GM21576 (cell line): ENCODE data around the gene GRIK3.
"Not testable (repeated sequence)": the region's sequence is repeated elsewhere in the genome, so short reads cannot be mapped to it uniquely, and the experiment has no call there.

Source experiments
- ATAC-seq: cut with Tn5 transposase; IDR thresholded peaks from one replicate; pipeline ENCODE4 v1.9.1; 2021; ENCODE audit warnings: mild to moderate bottlenecking, moderate library complexity; ENCODE audit not compliant: unreplicated experiment

The GRIK3 gene

GRCh38 chr1:36948147-36948546 lies 86.2 kb downstream of the GRIK3 start:
- no peak for ATAC-seq

DNA sequence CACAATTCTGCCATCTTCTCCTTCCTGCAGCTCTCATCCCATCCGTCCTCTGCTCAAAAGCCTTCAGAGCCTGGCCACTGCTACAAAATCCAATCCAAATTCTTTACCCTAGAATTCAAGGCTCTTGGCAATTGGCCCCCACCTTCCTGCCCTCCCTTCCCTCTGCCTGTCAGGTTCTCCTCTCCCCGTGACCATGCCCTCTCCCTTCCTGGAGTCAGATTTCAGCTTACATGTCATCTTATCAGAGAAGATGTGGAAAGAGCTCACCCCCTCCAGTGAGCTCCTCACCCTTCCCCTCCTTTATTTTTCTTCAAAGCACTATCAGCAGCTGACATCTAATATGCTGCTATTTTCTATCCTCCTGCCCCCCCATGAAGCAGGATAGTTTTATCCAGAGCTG lies 86.9 kb downstream of the GRIK3 start:
- ATAC-seq, result no peak

- no peak for ATAC-seq
These were observed 89.4 kb downstream of the GRIK3 start for GRCh38 chr1:36944883-36945282.

GRCh38 chr1:36942148-36942547 lies 92.2 kb downstream of the GRIK3 start:
- ATAC-seq, result no peak

GRCh38 chr1:36941316-36941978 lies 92.9 kb downstream of the GRIK3 start:
- no peak for ATAC-seq

DNA sequence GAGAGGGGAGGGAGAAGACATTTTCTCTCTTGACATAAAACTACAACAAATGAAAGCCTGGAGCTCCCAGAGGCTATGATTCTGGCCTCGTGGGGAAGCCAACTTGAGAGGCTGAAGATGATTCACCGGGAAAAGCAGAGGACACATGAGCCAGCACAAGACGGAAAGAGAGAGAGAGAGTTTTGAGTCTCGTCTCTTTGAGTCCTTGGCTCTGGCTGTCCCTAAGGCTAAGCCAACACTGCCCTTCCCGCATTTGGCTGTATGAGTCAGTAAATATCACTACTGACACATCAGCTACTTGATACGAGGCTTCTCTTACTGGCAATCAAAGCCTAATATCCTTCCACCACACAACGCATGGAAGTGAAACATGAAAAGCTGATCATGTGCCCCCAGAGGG lies 95.5 kb downstream of the GRIK3 start:
- no peak for ATAC-seq

- ATAC-seq, result no peak
These were observed 96.9 kb downstream of the GRIK3 start for GRCh38 chr1:36937371-36937770.

- ATAC-seq, result no peak
These were observed 100.3 kb downstream of the GRIK3 start for GRCh38 chr1:36934061-36934460.

DNA sequence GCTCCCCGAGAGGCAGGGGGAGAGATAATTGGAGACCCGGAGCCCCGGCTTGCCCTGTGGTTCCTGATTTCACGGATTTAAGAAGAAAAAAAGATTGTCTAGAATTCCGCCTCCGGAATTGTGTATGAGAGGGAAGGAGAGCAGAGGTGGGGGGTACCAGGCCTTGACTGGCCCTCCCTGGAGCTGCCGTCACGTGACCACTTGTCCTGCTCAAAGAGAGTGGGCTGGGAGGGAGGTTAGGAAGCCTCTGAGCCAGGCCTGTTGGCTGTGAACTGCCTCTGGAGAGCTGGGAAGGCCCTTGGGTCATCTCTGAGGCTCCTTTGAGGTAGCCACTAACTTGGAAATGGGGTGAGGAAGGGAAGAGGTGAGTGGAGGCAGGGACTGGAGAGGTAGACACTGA lies 106.5 kb downstream of the GRIK3 start:
- no peak for ATAC-seq

GRCh38 chr1:36925251-36925650 lies 109.1 kb downstream of the GRIK3 start:
- ATAC-seq, result no peak

GRCh38 chr1:36924282-36924811 lies 110.0 kb downstream of the GRIK3 start:
- ATAC-seq, result no peak

GRCh38 chr1:36922593-36923426 lies 111.5 kb downstream of the GRIK3 start:
- ATAC-seq, result no peak

GRCh38 chr1:36922071-36922470 lies 112.2 kb downstream of the GRIK3 start:
- ATAC-seq, result no peak

- no peak for ATAC-seq
These were observed 113.4 kb downstream of the GRIK3 start for GRCh38 chr1:36920801-36921405.

DNA sequence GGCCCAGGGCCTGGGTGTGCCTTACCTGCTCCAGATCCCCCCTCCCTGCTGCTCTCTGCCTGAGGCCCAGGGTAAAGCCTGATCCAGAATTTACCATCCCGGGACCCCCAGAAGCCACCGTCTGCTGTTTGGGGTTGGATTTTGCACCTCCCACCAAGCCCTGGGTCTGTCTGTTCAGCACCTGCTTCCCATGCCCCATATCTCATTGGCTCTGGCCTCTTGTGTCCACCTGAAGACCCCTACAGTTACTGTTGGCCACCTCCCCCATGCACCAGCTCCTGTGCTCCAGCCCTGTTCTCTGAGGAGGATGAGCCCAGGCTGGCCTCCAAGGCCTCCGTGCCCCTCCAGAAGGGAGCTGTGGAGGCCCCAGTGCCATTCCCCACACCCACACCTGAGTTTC lies 113.9 kb downstream of the GRIK3 start:
- no peak for ATAC-seq

- ATAC-seq, result no peak
These were observed 114.7 kb downstream of the GRIK3 start for GRCh38 chr1:36919491-36920145.

- ATAC-seq, result no peak
These were observed 115.7 kb downstream of the GRIK3 start for GRCh38 chr1:36918604-36919003.

DNA sequence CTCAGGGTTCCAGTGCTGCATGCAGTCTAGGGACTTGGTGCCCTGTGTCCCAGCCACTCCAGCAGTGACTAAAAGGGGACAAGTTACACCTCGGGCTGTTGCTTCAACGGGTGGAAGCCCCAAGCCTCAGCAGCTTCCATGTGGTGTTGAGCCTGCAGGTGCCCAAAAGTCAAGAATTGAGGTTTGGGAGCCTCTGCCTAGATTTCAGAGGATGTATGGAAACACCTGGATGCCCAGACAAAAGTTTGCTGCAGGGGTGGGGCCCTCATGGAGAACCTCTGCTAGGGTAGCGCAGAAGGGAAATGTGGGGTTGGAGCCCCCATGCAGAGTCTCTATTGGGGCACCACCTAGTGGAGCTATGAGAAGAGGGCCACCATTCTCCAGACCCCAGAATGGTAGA lies 117.8 kb downstream of the GRIK3 start:
- not testable (repeated sequence) for ATAC-seq

DNA sequence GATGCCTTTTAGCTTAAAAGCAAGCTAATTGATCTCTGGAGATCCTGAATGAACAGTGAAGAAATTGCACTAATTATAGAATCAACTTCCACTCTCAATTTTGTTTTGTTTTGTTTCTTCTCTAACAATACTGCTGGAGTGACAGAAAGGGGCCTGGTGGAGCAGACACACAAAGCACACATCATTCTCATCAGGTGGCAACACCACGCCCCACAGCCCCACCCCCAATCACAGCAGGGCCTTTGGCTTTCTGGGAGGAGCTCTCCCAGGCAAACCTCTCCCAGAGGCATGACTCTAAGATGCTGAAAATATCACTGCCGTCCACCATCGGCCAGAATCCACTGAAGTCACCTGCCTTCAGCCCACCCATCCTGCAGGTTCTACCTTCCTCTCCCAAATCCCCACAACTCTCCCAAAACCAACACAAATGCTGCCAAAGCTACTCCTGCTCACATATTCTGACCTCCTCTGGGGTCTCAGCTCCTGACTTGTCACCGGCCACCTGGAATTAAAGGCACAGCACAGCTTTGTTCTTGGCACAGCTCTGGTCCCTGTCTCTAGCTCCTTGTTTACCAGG lies 120.7 kb downstream of the GRIK3 start:
- ATAC-seq, result no peak

DNA sequence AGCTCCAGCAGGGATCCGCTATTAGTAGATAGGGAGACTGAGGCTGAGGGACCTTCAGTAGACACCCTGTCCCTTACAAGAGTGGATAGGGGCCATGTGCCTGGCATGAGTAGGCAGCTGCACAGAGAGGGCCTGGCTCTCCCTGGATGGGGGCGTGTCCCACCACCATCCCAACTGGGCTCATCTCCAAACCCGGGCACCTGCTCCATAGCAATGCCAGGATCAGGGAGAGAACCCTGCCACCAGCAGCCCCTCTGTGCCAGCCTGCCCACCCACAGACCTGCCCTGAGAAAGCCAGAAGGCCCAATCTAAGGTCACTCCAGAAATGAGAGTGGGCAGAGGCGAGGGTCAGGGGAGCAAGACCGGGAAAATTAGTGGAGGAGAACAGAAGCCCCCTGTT lies 121.3 kb downstream of the GRIK3 start:
- ATAC-seq, result no peak

DNA sequence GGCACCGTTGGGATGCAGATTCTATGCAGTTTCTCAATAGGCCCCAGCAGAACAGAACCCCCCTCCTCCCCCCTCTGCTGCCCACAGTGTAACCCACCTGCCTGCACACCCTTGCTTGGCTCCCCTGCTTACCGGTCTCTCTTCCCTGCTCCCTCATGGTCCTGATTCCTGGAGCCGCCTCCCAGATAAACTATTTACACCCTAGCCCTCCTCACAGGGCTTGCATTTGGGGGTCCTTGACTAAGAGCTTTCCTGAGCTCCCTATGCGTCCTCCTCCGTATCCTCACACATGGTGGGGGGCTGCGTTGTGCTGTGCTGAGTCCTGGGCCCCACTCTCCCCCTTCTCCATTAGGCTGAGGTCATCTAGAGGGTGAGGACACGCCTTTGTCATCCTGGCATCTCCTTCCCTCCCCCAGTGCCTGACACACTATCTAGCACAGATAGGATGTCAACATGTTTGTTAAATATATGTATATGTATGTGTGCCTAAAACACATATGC lies 121.9 kb downstream of the GRIK3 start:
- ATAC-seq, result no peak
